ENCODE results near the gene NF1. TPM values are rescaled to one million over a fixed set of nuclear protein-coding genes. Genes with fewer than 3 reads are reported as not detected.
"Not testable (repeated sequence)": the region's sequence is repeated elsewhere in the genome, so short reads cannot be mapped to it uniquely, and the experiment has no call there.

NF1 gene
- total and polyA plus RNA-seq, 4 donors, result 8.4 to 116 (median 25.5) TPM

DNA sequence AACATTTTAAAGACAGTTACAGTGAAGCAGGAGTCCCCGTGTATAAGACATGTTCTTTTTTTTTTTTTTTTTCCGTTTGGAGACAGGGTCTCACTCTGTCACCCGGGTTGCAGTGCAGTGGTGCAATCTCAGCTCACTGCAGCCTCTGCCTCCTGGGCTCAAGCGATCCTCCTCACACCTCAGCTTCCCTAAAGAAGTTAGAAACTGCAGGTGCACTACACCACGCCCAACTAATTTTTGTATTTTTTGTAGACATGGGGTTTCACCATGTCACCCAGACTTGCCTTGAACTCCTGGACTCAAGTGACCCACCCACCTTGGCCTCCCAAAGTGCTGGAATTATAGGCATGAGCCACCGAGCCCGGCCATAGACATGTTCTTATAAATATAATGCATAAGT is 216.1 kb downstream of the NF1 start:
- no peak overlapping the region for H3K9ac ChIP-seq (ENCODE audit: insufficient read depth in 1 of 2, low read length in 2 of 2)
- no peaks in the 10 kb centered on the region for H3K9me3 ChIP-seq (ENCODE audit: control insufficient read depth in 4 of 4, insufficient read depth in 3 of 4, low read length in 3 of 4)
- no peak for ATAC-seq (ENCODE audit: insufficient read depth, low FRiP score)
- peak overlapping the region in 1 of 2 donors; percentile 47 for H3K27ac ChIP-seq (ENCODE audit: low read depth in 1 of 2, low read length in 1 of 2)
- H3K4me1 ChIP-seq (ENCODE audit: control insufficient read depth in 5 of 5, insufficient read depth in 5 of 5, low read length in 5 of 5), result no peaks in the 10 kb centered on the region
- peaks cover 0 to 3% (median 0%) of the 10 kb centered on the region in 4 donors for H3K36me3 ChIP-seq (ENCODE audit: control insufficient read depth in 4 of 4, insufficient read depth in 4 of 4, low read length in 4 of 4)
- H3K27me3 ChIP-seq (ENCODE audit: control insufficient read depth in 3 of 3, insufficient read depth in 3 of 3, low read length in 2 of 3), result no peaks in the 10 kb centered on the region
- TF ChIP-seq, protein P1, sequence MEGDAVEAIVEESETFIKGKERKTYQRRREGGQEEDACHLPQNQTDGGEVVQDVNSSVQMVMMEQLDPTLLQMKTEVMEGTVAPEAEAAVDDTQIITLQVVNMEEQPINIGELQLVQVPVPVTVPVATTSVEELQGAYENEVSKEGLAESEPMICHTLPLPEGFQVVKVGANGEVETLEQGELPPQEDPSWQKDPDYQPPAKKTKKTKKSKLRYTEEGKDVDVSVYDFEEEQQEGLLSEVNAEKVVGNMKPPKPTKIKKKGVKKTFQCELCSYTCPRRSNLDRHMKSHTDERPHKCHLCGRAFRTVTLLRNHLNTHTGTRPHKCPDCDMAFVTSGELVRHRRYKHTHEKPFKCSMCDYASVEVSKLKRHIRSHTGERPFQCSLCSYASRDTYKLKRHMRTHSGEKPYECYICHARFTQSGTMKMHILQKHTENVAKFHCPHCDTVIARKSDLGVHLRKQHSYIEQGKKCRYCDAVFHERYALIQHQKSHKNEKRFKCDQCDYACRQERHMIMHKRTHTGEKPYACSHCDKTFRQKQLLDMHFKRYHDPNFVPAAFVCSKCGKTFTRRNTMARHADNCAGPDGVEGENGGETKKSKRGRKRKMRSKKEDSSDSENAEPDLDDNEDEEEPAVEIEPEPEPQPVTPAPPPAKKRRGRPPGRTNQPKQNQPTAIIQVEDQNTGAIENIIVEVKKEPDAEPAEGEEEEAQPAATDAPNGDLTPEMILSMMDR (IDR thresholded peaks at IDR 0.05; ENCODE audit: control extremely low read depth, extremely low read depth), result no peak
- no peak overlapping the region for H3K4me3 ChIP-seq
- DNase-seq, result no peak
- WGBS, 2 donors, result 30 to 71% methylated on average over 7 of the region's 7 CpGs

GRCh38 chr17:31311526-31311925 is 216.7 kb downstream of the NF1 start:
- DNase-seq (no peak), ATAC-seq (ENCODE audit: insufficient read depth, low FRiP score) (no peak)
- peaks cover 0 to 3% (median 0%) of the 10 kb centered on the region in 4 donors for H3K36me3 ChIP-seq (ENCODE audit: control insufficient read depth in 4 of 4, insufficient read depth in 4 of 4, low read length in 4 of 4)
- H3K27ac ChIP-seq (ENCODE audit: low read depth in 1 of 2, low read length in 1 of 2), result no peak overlapping the region
- 42 to 62% methylated on average over 3 of the region's 3 CpGs for WGBS, 2 donors
- TF ChIP-seq, protein P1 (IDR thresholded peaks at IDR 0.05; ENCODE audit: control extremely low read depth, extremely low read depth), result no peak
- no peaks in the 10 kb centered on the region for H3K27me3 ChIP-seq (ENCODE audit: control insufficient read depth in 3 of 3, insufficient read depth in 3 of 3, low read length in 2 of 3)
- H3K9ac ChIP-seq (ENCODE audit: insufficient read depth in 1 of 2, low read length in 2 of 2), result peak overlapping the region in 1 of 2 donors; percentile 11
- H3K4me3 ChIP-seq, result no peak overlapping the region
- H3K4me1 ChIP-seq (ENCODE audit: control insufficient read depth in 5 of 5, insufficient read depth in 5 of 5, low read length in 5 of 5), result no peaks in the 10 kb centered on the region
- no peaks in the 10 kb centered on the region for H3K9me3 ChIP-seq (ENCODE audit: control insufficient read depth in 4 of 4, insufficient read depth in 3 of 4, low read length in 3 of 4)

DNA sequence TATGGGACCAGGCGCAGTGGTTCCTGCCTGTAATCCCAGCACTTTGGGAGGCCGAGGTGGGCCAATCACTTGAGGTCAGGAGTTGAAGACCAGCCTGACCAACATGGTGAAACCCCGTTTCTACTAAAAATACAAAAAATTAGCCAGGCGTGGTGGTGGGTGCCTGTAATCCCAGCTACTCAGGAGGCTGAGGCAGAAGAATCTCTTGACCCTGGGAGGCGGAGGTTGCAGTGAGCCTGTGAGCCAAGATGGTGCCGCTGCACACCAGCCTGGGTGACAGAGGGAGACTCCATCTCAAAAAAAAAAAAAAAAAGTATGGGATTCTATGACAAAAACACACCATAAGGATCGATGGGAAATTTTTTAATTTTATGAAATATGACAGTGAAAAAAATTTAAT is 217.4 kb downstream of the NF1 start:
- not testable (repeated sequence) for H3K36me3 ChIP-seq (ENCODE audit: control insufficient read depth in 4 of 4, insufficient read depth in 4 of 4, low read length in 4 of 4); ATAC-seq (ENCODE audit: insufficient read depth, low FRiP score); H3K9ac ChIP-seq (ENCODE audit: insufficient read depth in 1 of 2, low read length in 2 of 2); DNase-seq; H3K9me3 ChIP-seq (ENCODE audit: control insufficient read depth in 4 of 4, insufficient read depth in 3 of 4, low read length in 3 of 4); H3K4me3 ChIP-seq; H3K27me3 ChIP-seq (ENCODE audit: control insufficient read depth in 3 of 3, insufficient read depth in 3 of 3, low read length in 2 of 3); H3K4me1 ChIP-seq (ENCODE audit: control insufficient read depth in 5 of 5, insufficient read depth in 5 of 5, low read length in 5 of 5); H3K27ac ChIP-seq (ENCODE audit: low read depth in 1 of 2, low read length in 1 of 2)
- WGBS, 2 donors, result 46 to 57% methylated on average over 6 of the region's 7 CpGs

DNA sequence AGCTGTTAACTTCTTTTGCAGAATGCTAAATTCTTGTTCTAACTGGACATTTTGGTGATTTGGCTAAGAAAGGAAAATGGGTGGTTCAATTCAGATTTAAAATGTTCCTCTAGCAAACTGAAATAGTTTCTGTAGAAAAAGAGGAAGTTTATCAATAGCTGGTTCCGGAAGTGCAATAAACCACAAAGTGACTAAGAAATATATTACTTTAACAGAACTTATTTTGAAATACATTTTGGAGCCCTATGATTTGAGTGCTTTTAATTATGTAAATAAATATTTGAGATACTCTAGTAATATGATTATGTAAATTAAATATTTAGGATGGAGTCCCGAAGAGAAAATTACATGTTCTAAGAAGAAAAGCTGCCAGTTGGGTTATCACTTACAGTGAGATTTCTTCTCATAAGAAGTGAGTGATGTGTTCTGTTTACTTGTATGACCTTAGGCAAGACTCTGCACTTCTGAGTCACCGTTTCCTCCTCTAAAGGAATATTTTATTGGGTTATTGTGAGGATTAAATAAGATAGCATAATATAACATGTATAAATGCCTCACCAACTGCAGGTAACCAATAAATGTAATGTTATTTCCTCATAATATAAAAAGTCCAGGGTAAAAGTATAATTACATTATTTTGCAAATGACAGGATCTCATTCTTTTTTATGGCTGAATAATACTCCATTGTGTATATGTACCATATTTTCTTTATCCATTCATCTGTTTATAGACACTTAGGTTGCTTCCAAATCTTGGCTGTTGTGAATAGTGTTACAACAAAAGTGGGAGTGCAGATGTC is 219.4 kb downstream of the NF1 start, which contains the start of gene EVI2B:
Gene EVI2B, minus strand, starts transcription at position 73 of the 800 bp plus-strand sequence. CDS start 8,445 bp downstream, outside the sequence.
- H3K27me3 ChIP-seq (ENCODE audit: control insufficient read depth in 3 of 3, insufficient read depth in 3 of 3, low read length in 2 of 3), result no peaks in the 10 kb centered on the region
- TF ChIP-seq, protein P1 (IDR thresholded peaks at IDR 0.05; ENCODE audit: control extremely low read depth, extremely low read depth), result no peak
- ATAC-seq (ENCODE audit: insufficient read depth, low FRiP score), result no peak
- H3K4me1 ChIP-seq (ENCODE audit: control insufficient read depth in 5 of 5, insufficient read depth in 5 of 5, low read length in 5 of 5), result peaks cover 0 to 4% (median 0%) of the 10 kb centered on the region in 5 donors
- H3K9ac ChIP-seq (ENCODE audit: insufficient read depth in 1 of 2, low read length in 2 of 2), result no peak within 1 kb of the TSS
- peak within 1 kb of the TSS in 1 of 2 donors; percentile 79 for H3K27ac ChIP-seq (ENCODE audit: low read depth in 1 of 2, low read length in 1 of 2)
- H3K4me3 ChIP-seq, result no peak within 1 kb of the TSS
- no peaks in the 10 kb centered on the region for H3K36me3 ChIP-seq (ENCODE audit: control insufficient read depth in 4 of 4, insufficient read depth in 4 of 4, low read length in 4 of 4)
- WGBS, 2 donors, result 27 to 56% methylated on average over 3 of the region's 3 CpGs
- DNase-seq, result peak in 1 of 3 donors; percentile 12
- no peaks in the 10 kb centered on the region for H3K9me3 ChIP-seq (ENCODE audit: control insufficient read depth in 4 of 4, insufficient read depth in 3 of 4, low read length in 3 of 4)

Data from lung (tissue), 12 donors.